Inferior parietal cortex (tissue), 1 donor: ENCODE data around the gene MAP4.
"Not testable (repeated sequence)": the region's sequence is repeated elsewhere in the genome, so short reads cannot be mapped to it uniquely, and the experiment has no call there.

Source experiments
- DNase-seq: peaks from one replicate; pipeline ENCODE4 v3.0.0-alpha.2; 2016; ENCODE audit errors: extremely low spot score

MAP4 gene

DNA sequence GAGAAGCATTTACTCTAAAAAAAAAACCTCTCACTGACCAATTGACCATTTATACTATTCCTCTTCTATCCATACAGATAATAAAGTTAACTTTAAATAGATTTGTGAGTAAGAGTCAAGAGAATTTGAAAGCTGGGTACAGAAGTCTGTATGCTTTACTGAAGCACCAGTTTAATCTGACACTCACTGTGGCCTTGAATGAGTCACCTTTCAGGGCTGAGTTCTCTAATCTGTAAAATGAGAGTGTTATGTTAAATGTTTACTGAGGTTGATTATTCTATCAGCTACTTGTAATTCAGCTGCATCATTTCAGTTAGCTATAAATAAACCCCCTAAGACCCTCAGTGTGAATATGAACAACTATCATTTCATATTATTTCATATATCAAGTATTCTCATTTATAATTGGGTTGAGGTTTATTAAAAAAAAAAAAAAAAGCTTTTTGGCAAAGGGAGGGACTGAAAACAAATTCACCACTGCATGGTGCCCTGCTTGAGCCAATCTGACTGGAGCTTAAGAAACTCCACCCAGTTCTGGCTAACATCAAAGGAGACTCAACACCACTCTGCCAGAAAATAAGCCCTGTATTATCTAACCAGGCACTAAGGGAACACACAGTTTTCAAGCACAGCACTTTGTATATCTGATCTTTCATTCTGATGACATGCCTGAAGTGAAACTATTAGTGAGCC, 2.8 kb downstream of the MAP4 start:
- no peak for DNase-seq

DNA sequence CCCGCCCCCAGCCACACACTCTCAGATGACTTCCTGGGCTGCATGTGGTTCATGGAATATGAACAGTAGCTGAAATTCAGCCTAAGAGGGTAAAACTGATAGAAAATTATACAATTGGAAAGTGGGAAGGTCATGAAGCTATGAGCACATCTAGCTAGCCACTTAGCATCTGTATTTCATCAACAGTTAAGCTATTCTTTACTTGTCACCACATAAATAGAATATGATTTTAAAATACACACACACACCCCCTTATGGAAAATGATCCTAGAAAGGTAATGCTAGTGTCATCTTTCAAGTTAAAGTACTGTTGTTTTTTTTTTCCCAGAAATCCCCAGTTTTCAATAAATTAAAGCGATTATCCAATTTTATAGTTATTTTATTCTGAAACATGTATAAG, 3.6 kb downstream of the MAP4 start:
- no peak for DNase-seq

GRCh38 chr3:48008066-48008465, 8.2 kb downstream of the MAP4 start:
- not testable (repeated sequence) for DNase-seq

DNA sequence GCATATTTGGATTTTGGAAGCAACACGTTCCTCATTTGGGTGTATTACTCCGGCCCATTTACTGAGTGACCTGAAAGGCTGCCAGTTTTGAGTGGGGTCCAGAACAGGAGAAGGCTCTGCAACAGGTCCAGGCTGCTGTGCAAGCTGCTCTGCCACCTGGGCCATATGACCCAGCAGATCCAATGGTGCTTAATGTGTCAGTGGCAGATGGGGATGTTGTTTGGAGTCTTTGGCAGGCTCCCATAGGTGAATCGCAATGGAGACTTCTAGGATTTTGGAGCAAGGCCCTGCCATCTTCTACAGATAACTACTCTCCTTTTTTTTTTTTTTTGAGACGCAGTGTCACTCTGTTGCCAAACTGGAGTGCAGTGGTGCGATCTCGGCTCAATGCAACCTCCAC, 8.9 kb downstream of the MAP4 start:
- DNase-seq: not testable (repeated sequence)

DNA sequence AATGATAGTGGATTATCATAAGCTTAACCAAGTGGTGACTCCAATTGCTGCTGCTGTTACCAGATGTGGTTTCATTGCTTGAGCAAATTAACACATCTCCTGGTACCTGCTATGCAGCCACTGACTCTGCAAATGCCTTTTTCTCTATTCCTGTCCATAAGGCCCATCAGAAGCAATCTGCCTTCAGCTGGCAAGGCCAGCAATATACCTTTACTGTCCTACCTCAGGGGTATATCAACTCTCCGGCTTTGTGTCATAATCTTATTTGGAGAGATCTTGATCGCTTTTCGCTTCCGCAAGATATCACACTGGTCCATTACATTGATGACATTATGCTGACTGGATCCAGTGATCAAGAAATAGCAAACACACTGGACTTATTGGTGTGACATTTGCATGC, 9.4 kb downstream of the MAP4 start:
- DNase-seq: not testable (repeated sequence)

DNA sequence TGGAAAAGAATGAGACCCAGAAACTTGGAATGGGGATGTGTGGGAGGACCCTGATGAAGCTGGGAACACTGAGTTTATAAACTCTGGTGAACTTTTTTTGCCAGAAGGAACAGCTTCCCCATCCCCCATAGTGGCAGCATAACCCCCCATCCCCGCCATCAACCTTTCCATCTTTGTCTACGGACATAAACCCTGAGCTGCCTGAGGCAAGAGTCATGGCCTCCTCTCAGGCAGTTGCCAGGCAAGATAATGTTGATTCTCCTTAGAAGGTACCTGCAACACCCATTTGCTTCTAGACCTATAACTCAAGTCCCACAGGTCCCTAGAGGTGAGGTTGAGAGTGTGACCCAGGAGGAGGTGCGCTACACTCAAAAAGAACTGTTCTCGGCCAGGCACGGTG, 11.5 kb downstream of the MAP4 start:
- DNase-seq: no peak

DNA sequence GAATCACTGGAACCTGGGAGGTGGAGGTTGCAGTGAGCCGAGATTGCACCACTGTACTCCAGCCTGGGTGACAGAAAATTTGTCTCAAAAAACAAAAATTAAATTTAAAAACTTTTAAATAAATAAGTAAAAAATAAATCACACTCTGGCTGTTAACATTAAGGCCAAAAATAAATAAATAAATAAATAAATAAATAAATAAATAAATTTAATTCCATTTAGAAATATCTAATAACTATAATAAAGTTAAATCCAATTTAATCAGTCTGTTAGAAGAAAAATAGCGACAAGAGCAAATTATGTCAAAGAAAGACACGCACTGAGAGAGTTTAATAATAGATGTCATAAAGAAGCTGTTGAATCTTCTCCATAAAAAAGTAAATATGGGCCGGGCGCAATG, 13.4 kb downstream of the MAP4 start:
- no peak for DNase-seq

- no peak for DNase-seq
Observed at GRCh38 chr3:48001991-48002390, 14.2 kb downstream of the MAP4 start.

- no peak for DNase-seq
Observed at GRCh38 chr3:48000212-48000611, 16.0 kb downstream of the MAP4 start.

DNA sequence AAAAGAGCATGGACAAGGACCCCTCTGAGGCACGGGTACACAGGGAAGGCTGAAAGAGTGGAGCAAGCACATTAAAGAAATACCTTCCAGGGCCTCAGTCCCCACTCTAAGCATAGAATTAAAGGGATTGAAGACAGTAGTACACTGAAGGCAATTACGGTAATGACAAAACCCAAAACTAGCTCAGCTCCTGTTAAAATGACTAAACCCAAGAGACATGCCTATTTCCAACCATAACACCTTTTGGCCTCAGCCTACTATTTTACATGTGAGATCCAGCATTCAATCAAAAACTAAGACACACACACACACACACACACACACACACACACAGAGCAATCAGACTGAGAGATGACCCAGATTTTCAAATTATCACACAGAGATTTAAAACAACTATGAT, 19.8 kb downstream of the MAP4 start:
- no peak for DNase-seq

DNA sequence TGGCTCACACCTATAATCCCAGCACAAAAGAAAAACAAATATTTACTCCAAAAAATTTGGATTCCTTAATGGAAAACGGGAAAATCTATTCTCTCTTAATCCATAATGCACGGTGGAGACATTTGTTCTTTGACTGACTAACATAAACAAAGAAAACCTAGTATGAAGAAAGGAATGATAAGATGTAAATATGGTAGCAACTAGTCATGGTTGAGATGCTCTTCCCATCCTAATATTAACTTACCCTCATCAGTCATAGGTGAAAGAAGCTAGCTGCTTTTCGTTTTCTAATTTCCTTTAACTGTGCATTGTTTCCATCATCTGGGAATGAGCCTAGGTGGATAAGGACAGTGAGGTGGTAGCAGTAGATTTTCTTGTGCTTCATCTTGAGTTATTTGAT, 22.0 kb downstream of the MAP4 start:
- no peak for DNase-seq

DNA sequence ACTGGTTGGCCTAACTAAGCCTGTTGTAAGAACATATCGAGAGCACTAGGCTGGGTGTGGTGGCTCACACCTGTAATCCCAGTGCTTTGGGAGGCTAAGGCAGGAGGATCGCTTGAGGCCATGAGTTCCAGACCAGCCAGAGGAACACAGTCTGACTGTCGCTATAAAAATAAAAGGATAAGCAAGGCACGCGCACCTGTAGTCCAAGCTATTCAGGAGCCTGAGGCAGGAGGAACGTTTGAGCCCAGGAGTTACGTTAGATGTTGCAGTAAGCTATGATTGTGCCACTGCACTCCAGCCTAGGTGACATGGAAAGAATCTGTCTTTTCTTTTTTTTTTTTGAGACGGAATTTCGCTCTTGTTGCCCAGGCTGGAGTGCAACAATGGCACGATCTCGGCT, 24.9 kb downstream of the MAP4 start:
- no peak for DNase-seq

DNA sequence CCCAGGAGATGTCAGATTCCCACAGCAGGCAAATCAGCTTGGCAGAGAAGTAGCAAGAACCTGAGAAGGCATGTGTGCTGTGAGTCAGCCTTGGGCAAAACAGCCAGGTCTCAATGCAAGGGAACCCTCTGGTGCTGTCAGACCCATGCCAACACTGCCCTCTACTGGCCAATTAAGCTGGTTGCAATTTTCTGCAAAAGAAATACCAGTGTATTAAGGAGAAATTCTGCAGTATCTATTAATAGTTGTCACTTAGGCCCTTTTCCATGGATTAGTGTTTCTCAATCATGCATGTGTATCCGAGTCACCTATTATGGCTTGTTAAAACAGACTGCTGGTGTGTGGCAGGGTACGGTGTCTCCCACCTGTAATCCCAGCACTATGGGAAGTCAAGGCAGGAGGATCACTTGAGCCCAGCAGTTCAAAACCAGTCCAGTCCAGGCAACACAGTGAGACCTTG, 26.2 kb downstream of the MAP4 start:
- DNase-seq: peak; percentile 89

DNA sequence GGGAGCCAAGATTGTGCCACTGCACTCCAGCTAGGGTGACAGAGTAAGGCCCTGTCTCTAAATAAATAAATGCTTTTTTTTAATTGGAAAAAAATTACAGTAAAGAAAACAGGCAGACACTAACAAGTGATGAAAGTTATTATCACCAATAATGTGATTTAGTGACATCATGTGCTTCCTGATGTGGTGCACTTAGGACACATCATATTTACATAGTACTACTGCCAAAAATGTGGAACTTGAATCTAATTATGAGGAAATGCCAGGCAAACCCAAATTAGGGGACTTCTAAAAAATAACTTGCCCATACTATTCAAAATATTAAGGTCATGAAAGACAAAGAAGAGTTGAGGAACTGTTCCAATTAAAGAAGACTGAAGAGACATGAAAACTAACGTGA, 30.8 kb downstream of the MAP4 start:
- DNase-seq: no peak

DNA sequence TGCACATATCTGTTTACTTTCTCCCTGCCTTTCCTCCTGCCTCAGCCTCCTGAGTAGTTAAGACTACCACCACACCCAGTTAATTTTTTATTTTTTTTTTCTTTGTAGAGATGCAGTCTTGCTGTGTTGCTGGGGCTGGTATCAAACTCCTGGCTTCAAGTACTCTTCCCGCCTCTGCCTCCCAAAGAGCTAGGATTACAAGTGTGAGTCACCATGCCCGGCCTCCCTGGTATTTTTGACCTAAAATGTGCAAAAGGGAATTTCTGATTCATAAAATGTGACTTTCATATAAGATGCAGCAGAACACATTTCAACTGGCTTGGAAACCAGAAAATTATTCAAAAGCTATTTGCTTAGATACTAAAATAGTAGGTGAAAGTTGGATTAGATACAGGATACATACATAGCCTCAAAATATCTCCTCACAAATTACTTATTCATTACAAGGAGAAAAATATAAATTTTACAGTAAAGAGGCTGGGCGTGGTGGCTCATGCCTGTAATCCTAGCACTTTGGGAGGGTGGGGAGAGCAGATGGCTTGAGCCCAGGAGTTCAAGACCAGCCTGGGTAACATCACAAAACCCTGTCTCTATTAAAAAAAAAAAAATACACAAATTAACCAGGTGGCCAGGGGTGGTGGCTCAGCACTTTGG, 32.0 kb downstream of the MAP4 start:
- no peak for DNase-seq

DNA sequence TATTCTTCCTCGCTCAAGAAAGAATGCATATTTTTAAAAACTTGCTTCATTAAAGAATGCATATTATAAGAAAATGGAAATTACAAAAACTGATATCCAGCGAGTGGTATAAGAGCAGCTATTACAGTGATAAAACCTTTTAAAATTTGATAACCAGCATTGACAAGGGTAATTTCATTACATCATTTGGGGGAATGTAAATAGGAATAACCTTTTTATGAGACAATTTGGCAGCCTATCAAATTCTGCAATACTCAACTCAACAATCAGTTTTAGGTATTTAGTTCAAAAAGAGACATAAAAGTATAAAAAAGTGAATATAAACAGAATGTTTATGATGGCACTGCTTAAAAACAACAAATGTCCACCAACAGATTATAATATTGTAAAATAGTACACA, 35.4 kb downstream of the MAP4 start:
- no peak for DNase-seq

GRCh38 chr3:47979070-47979469, 37.1 kb downstream of the MAP4 start:
- no peak for DNase-seq

DNA sequence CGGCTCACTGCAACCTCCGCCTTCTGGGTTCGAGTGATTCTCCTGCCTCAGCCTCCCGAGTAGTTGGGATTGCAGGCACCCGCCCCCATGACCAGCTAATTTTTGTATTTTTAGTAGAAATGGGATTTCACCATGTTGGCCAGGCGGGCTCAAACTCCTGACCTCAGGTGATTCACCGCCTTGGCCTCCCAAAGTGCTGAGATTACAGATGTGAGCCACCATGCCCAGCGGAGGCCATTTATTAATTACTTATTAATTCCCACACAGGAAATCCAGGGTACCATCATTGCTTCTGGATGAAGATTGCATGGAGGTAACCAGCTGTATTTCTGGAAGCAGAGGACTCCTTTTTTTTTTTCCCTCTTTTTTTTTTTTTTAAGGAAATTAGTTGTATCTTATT, 37.8 kb downstream of the MAP4 start:
- no peak for DNase-seq

- no peak for DNase-seq
Observed at GRCh38 chr3:47976135-47976732, 40.0 kb downstream of the MAP4 start.

DNA sequence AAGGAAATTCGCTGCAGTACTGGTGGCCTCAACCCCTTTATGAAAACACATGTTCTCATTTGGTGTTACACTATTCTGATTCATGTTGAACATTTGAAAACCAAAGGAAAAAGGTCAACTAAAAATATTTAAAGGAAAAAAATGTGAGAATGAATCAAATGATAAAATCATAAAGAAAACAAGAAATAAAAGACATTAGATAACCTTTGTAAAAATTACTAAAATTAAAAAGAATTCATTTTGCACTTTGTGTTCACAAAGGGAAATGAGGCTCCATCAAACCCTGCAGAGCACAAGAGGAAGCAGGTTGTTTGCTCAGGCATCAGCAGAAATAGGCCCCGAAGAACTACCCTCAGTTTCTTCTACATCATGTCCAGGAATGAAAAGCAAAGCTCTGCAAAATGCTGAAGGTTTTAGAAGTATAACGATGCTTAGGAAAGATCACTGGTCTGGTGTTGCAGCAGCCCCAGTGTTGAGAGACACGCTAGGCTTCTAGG, 41.2 kb downstream of the MAP4 start:
- DNase-seq: no peak

DNA sequence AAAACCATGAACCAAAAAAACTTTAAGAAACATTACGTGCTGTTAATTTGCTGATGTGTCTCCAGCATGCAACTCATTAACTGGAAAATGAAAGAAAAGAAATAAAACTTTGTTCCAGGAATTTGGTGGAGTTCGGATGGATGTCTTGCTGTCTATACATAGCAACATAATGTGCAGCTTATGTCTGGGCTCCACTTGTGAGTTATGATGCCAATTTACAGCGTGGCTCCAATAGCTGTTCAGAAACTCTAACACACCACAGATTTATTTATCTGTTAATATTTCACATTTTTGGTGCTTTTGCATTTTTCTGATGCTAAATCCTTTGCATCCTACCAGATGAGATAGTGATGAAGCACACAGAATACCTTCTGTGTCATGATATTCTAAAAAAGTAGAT, 45.1 kb downstream of the MAP4 start:
- no peak for DNase-seq

GRCh38 chr3:47964740-47965139, 51.5 kb downstream of the MAP4 start:
- no peak for DNase-seq
